Esophagus muscularis mucosa (tissue), 4 donors: Measurements from ENCODE around the gene ADAT3. TPM values are rescaled to one million over a fixed set of nuclear protein-coding genes. Genes with fewer than 3 reads are reported as not detected.

ENCODE experiments used
- DNase-seq: peaks from one replicate; pipeline ENCODE4 v3.0.0-alpha.2; 2017; ENCODE audit errors: extremely low spot score
- H3K27ac ChIP-seq, 4 donors: fragments of 200-600 bp; sonication (generic); replicated peaks in 1 of 4; 1 replicate in 3 of 4; 2 replicates in 1 of 4; pipeline ENCODE4 v1.5.1; 2016 to 2019; ENCODE audit warnings: mild to moderate bottlenecking in 1 of 4
- H3K27me3 ChIP-seq, 4 donors: fragments of 200-600 bp; sonication (generic); one replicate each; pipeline versions ENCODE4 v1.5.1 to v1.6.0; 2016 to 2019
- H3K36me3 ChIP-seq, 4 donors: fragments of 200-600 bp; sonication (generic); one replicate each; pipeline ENCODE4 v1.5.1; 2016 to 2019
- H3K4me1 ChIP-seq, 4 donors: fragments of 200-600 bp; sonication (generic); one replicate each; pipeline ENCODE4 v1.5.1; 2016 to 2019
- H3K4me3 ChIP-seq, 4 donors: fragments of 200-600 bp; sonication (generic); 1 replicate in 2 of 4; 2 replicates in 2 of 4; pipeline ENCODE4 v1.5.1; 2016 to 2019; ENCODE audit warnings: mild to moderate bottlenecking in 4 of 4, moderate library complexity in 1 of 4
- H3K9me3 ChIP-seq, 4 donors: fragments of 200-600 bp; sonication (generic); 1 replicate in 3 of 4; 2 replicates in 1 of 4; pipeline ENCODE4 v1.5.1; 2016 to 2019
- EP300 ChIP-seq: sonication (generic); formaldehyde crosslinking; IDR thresholded peaks from one replicate; pipeline ENCODE4 v1.6.1; 2017; ENCODE audit warnings: antibody characterized with exemption
- POLR2A ChIP-seq: fragments of 450-650 bp; IDR thresholded peaks from one replicate; pipeline ENCODE4 v1.6.1; 2017; ENCODE audit warnings: antibody characterized with exemption, moderate library complexity, mild to moderate bottlenecking, low read depth
- POLR2AphosphoS5 ChIP-seq, 2 donors: sonication (generic); formaldehyde crosslinking; IDR thresholded peaks; one replicate each; pipeline ENCODE4 v1.6.1; 2017; ENCODE audit warnings: antibody characterized with exemption in 2 of 2
- WGBS: methylation state at CpG from one replicate; pipeline ENCODE4 v1.1.5; 2018; 5-methylcytosine and 5-hydroxymethylcytosine counted together
- intact Hi-C: fragments of 100-400 bp; cut with DNase I; formaldehyde crosslinking; loops from one replicate; pipeline ENCODE4 v1.15.1; 2023
- total RNA-seq, 4 donors: library from RNA; depleted of rRNA; stranded (reverse); fragments of >200 nt; gene quantifications; one replicate each; pipeline versions ENCODE4 v1.1.0 to v1.2.1, GENCODE V29; 2016
- TF ChIP-seq, protein P1 (sequence below), 3 experiments: fragments of 200-600 bp in 2 of 3; fragments of 450-650 bp in 1 of 3; sonication (generic) in 2 of 3; IDR thresholded peaks; one replicate each; pipeline ENCODE4 v1.5.1; 2017 to 2019; ENCODE audit warnings: antibody characterized with exemption in 3 of 3, mild to moderate bottlenecking in 2 of 3, moderate library complexity in 1 of 3

Gene ADAT3
- total RNA-seq, 4 donors from 2014 or later: 3.8 to 5.6 (median 4.4) TPM

DNA sequence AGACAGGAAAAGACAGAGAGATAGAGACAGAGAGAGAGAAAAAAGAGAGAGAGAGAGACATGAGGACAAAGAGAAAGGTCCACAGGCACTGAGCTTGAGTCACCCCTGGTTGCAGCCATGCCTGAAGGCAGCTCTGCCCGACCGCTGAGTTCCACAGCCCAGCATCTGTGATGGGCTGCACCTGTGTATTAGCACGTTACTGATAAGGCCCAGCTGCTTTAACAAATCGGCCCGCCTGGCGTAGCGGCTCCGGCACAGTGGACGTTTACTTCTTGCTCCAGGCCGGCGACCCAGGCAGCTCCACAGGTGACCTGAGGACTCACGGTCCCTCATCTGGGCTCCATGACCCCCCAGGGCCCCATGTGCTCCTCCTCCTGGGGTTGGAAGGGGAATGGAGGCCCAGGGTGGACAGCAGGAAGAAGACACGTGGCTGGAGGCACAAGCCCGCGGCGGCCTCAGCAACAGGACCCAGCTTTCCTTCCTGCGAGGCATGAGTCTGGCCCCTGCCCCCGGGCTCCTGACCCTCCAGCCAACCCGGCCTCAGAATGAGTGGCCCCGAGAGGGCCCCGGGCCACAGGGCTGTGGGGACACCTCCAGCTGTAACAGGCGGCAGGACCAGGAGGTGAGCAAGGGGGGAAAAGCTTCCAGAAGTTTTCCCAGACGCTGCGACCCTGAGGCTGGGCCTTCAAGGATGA is 31.9 kb downstream of the ADAT3 start:
- WGBS: 86% methylated on average over 18 of the region's 24 CpGs
- TF ChIP-seq POLR2AphosphoS5 (IDR thresholded peaks at IDR 0.05) (no peak), EP300 (no peak), POLR2A (no peak)
- TF ChIP-seq, protein P1, sequence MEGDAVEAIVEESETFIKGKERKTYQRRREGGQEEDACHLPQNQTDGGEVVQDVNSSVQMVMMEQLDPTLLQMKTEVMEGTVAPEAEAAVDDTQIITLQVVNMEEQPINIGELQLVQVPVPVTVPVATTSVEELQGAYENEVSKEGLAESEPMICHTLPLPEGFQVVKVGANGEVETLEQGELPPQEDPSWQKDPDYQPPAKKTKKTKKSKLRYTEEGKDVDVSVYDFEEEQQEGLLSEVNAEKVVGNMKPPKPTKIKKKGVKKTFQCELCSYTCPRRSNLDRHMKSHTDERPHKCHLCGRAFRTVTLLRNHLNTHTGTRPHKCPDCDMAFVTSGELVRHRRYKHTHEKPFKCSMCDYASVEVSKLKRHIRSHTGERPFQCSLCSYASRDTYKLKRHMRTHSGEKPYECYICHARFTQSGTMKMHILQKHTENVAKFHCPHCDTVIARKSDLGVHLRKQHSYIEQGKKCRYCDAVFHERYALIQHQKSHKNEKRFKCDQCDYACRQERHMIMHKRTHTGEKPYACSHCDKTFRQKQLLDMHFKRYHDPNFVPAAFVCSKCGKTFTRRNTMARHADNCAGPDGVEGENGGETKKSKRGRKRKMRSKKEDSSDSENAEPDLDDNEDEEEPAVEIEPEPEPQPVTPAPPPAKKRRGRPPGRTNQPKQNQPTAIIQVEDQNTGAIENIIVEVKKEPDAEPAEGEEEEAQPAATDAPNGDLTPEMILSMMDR (IDR thresholded peaks at IDR 0.05): no peak
- Histone ChIP-seq H3K27ac (no peak overlapping the region), H3K9me3 (peaks cover 0 to 3% (median 0%) of the 10 kb centered on the region in 4 donors), H3K4me3 (no peak overlapping the region), H3K4me1 (peaks cover 10 to 21% (median 17%) of the 10 kb centered on the region in 4 donors), H3K36me3 (no peaks in the 10 kb centered on the region), H3K27me3 (peaks cover 0 to 6% (median 1%) of the 10 kb centered on the region in 4 donors)
- intact Hi-C loops: no loop called here
- DNase-seq: no peak

DNA sequence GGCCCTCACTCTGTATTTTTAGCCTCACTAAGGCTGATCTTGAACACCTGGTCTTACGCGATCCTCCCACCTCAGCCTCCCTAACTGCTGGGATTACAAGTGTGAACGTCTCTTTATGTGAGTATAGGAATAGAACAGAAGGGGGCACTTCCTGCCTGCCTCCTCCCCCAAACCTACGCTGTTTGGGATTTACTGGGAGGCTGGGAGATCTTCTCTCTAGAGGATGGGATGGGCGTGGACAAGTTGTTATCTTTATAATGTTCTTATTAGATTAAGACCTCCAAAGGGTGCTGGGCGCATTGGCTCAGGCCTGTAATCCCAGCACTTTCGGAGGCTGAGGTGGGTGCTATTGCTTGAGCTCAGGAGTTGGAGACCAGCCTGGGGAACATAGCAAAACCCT is 32.9 kb downstream of the ADAT3 start:
- TF ChIP-seq, protein P1 (IDR thresholded peaks at IDR 0.05): no peak
- TF ChIP-seq EP300: no peak
- no peak for TF ChIP-seq POLR2A
- TF ChIP-seq POLR2AphosphoS5 (IDR thresholded peaks at IDR 0.05): no peak
- Histone ChIP-seq H3K4me3 (no peak overlapping the region), H3K27ac (peak overlapping the region in 1 of 4 donors; percentile 27), H3K27me3 (peaks cover 0 to 6% (median 0%) of the 10 kb centered on the region in 4 donors), H3K4me1 (peaks cover 18 to 31% (median 27%) of the 10 kb centered on the region in 4 donors), H3K9me3 (no peaks in the 10 kb centered on the region), H3K36me3 (no peaks in the 10 kb centered on the region)
- WGBS: 85% methylated on average over 7 of the region's 7 CpGs
- intact Hi-C loops: no loop called here
- no peak for DNase-seq

DNA sequence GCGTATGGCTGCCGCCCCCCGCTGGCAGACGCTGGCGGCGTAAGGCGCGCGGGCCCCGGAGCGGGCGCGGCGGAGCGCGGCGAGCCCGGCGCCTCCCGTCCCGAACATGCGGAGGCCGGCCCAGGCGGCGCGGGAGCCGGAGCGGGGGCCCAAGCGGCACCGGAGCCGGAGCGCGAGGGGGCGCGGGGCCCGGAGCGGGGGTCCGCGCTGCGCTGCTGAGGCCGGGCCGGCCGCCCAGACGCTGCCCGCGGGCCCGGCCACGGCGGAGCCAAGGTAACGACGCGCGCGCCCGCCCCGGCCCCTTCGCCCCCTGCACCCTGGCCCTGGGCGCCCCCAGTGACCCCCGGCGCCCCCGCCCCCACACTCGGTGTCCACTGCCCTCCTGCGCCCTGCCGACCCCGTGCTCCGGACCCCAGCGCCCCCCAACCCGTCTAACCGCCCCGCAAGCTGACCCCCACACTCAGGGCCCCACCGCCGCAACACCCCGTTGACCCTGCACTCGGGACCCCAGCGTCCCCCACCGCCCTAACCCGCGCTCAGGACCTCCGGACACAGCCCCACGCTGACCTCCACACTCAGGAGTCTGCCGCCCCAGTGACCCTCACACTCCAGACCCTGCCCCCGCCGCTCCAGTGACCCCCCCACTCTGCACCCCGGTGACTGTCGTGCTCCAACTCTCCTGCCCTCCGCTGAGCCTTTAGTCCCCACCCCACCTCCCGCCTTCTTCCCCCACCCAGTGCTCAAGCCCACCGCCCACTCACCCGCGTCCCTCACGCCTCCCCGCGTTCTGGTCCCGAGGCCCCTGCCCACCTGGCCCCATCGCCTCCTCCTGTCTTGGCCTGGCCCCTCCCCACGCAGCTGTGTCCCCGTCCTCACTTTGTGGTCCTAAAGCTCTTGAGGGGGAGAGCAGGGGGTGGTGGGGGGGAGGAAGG is 36.2 kb downstream of the ADAT3 start, which contains the start of gene CSNK1G2:
Gene CSNK1G2 (plus strand): TSS at position 27 of the 932 bp plus-strand sequence. CDS start 28,601 bp downstream, outside the sequence.
- Histone ChIP-seq H3K36me3 (no peaks in the 10 kb centered on the region), H3K27ac (peak within 1 kb of the TSS; percentile 97 to 100 (median 100)), H3K9me3 (no peaks in the 10 kb centered on the region), H3K4me3 (peak within 1 kb of the TSS; percentile 68 to 82 (median 79)), H3K4me1 (peaks cover 33 to 62% (median 57%) of the 10 kb centered on the region in 4 donors), H3K27me3 (peaks cover 0 to 6% (median 0%) of the 10 kb centered on the region in 4 donors)
- DNase-seq: no peak
- TF ChIP-seq EP300 (no peak), POLR2A (peak; percentile 39), POLR2AphosphoS5 (IDR thresholded peaks at IDR 0.05) (no peak)
- TF ChIP-seq, protein P1 (IDR thresholded peaks at IDR 0.05): peak in 2 of 3 experiments; percentile 21 to 42
- WGBS: 2% methylated on average over 12 of the region's 97 CpGs
- intact Hi-C loops: no loop called here

DNA sequence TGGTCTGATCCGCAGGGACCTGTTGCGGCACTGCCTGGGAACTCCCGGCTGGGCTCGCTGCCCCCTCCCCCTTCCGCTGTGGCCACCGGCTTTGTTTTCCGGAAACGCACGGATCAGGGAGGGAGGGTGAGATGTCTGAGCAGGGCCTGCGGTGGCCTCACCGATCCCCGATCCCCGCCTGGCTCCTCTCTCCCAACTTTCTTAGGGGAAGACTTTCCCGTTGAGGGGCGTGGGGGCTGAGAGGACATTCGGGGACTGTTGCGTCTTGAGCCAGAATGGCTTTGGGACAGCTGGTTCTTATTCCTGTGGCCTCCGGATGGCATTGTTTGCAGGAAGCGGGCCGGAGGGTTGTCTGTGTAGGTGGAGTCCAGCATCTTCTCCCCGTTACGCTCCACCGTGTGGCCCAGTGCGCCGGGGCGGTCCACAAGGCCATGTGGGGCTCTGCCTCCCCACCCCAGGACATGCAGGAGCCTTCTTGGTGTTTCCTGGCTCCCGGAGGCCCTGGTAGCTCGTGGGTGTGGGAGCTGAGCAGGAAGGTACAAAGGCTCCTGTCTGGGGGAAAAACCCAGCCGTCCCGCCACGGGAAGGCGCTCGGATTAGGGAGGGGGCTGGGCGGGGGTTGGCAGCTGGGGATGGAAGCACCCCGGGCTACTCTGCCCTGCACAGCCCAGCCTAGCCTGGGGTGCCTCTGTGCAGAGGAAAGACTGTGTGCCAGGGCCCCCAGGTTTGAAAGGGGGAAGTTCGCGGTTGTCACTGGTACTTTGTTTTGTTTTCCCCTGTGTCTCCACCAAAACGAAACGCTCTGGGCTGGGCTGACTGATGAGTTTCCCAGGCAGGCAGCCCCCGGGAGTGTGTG is 37.1 kb downstream of the ADAT3 start:
- peaks cover 0 to 6% (median 0%) of the 10 kb centered on the region in 4 donors for H3K27me3 ChIP-seq
- intact Hi-C loops: no loop called here
- no peaks in the 10 kb centered on the region for H3K9me3 ChIP-seq
- WGBS: 5% methylated on average over 13 of the region's 40 CpGs
- H3K27ac ChIP-seq: peak overlapping the region; percentile 94 to 100 (median 98)
- peaks cover 33 to 62% (median 57%) of the 10 kb centered on the region in 4 donors for H3K4me1 ChIP-seq
- DNase-seq: peak; percentile 95
- TF ChIP-seq POLR2AphosphoS5 (IDR thresholded peaks at IDR 0.05) (peak; percentile 43 to 74), EP300 (no peak), POLR2A (no peak)
- TF ChIP-seq, protein P1 (IDR thresholded peaks at IDR 0.05): peak in 1 of 3 experiments; percentile 7
- H3K36me3 ChIP-seq: no peaks in the 10 kb centered on the region
- peak overlapping the region; percentile 68 to 82 (median 79) for H3K4me3 ChIP-seq
